Adrenal gland (tissue), 12 donors: ENCODE measurements around the gene RASGRF2. TPM values are rescaled to one million over a fixed set of nuclear protein-coding genes. Genes with fewer than 3 reads are reported as not detected.
A peak's percentile ranks its signal among the peaks of the same experiment; 100 is the strongest.

Experiments
- DNase-seq, 7 donors: peaks; one replicate each; pipeline ENCODE4 v3.0.0-alpha.2; 2019 to 2020
- H3K27ac ChIP-seq, 5 donors: fragments of 200-600 bp; sonication (generic) in 4 of 5; 1 replicate in 3 of 5; 2 replicates in 2 of 5; pipeline versions ENCODE4 v1.5.1 to v1.8.0; 2016 to 2020; ENCODE audit warnings: mild to moderate bottlenecking in 1 of 5
- H3K27me3 ChIP-seq: fragments of 200-600 bp; 2 replicates; pipeline ENCODE4 v1.8.0; 2021
- H3K36me3 ChIP-seq, 2 donors: fragments of 200-600 bp; replicated peaks in 1 of 2; 1 replicate in 1 of 2; 2 replicates in 1 of 2; pipeline versions ENCODE4 v1.5.1 to v1.8.0; 2018 to 2022
- H3K4me1 ChIP-seq, 2 donors: fragments of 200-600 bp; replicated peaks in 1 of 2; 1 replicate in 1 of 2; 2 replicates in 1 of 2; pipeline versions ENCODE4 v1.5.1 to v1.8.0; 2018 to 2021
- H3K4me3 ChIP-seq, 4 donors: fragments of 200-600 bp; sonication (generic) in 3 of 4; one replicate each; pipeline ENCODE4 v1.5.1; 2016 to 2018
- H3K9me3 ChIP-seq, 3 donors: fragments of 200-600 bp; sonication (generic) in 1 of 3; replicated peaks in 1 of 3; 1 replicate in 2 of 3; 2 replicates in 1 of 3; pipeline versions ENCODE4 v1.5.1 to v1.8.0; 2016 to 2021
- CTCF ChIP-seq, 6 experiments: fragments of 450-650 bp in 4 of 6; fragments of 200-600 bp in 2 of 6; sonication (generic) in 1 of 6; IDR thresholded peaks; 1 replicate in 5 of 6; 2 replicates in 1 of 6; pipeline versions ENCODE4 v1.5.1 to v1.8.0; 2016 to 2021; ENCODE audit warnings: antibody characterized with exemption in 6 of 6, mild to moderate bottlenecking in 2 of 6, moderate library complexity in 1 of 6
- POLR2A ChIP-seq, 2 donors: fragments of 450-650 bp; IDR thresholded peaks; one replicate each; pipeline ENCODE4 v1.6.1; 2017; ENCODE audit warnings: antibody characterized with exemption in 2 of 2, mild to moderate bottlenecking in 2 of 2, moderate library complexity in 1 of 2
- WGBS, 4 donors: extraction: QIAGEN DNeasy Blood & Tissue Kit in 2 of 4; methylation state at CpG; one replicate each; pipeline versions ENCODE4 v1.1.5 to v1.1.7; 2013 to 2017; 5-methylcytosine and 5-hydroxymethylcytosine counted together
- intact Hi-C, 2 donors: fragments of 100-400 bp; cut with DNase I; formaldehyde crosslinking; loops; one replicate each; pipeline versions ENCODE4 v1.14.1 to v1.15.0; 2022 to 2023
- polyA plus RNA-seq, 3 donors: library from polyadenylated mRNA; stranded (reverse); fragments of 200-250 nt in 2 of 3; fragments of 350-450 nt in 1 of 3; fragmentation: Illumina TruSeq in 1 of 3; extraction: RNeasy Lipid Tissue Mini Kit (QIAGEN cat#74804) in 1 of 3; gene quantifications; one replicate each; pipeline ENCODE4 v1.2.3, GENCODE V29; 2013 to 2014
- total RNA-seq, 9 donors: library from RNA; depleted of rRNA in 4 of 9; stranded (reverse); fragments of >200 nt in 4 of 9; fragments of 120-200 nt in 1 of 9; fragmentation: NEBNext Ultra II Directional in 1 of 9; extraction: Animal tissue kit (Norgen Biotek cat#: 25700) in 1 of 9; gene quantifications; one replicate each; pipeline versions ENCODE4 v1.1.0 to v1.2.4, GENCODE V29; 2013 to 2023
- donor health status: healthy with polysubstance abuse.
- donor health status: Bipolar disorder and iron deficiency.
- donor health status: DM: yes; HTN: yes; CAD: no.
- donor health status: DM: no; HTN: no; CAD: no.
- donor health status: DM: no; HTN: no; CAD: no.
- donor health status: DM: yes; HTN: yes; CAD: no.

Gene RASGRF2
- total and polyA plus RNA-seq, 12 donors: 0.33 to 5.7 (median 2.4) TPM

GRCh38 chr5:81230416-81230815, 270.3 kb downstream of the RASGRF2 start:
- WGBS, 4 donors: 83 to 86% (median 84%) methylated on average over 8 of the region's 8 CpGs
- H3K36me3 ChIP-seq: no peaks in the 10 kb centered on the region
- DNase-seq: no peak
- intact Hi-C loops: no loop called here
- no peak overlapping the region for H3K27ac ChIP-seq
- TF ChIP-seq POLR2A (IDR thresholded peaks at IDR 0.05): no peak
- no peak for TF ChIP-seq CTCF (IDR thresholded peaks at IDR 0.05)
- no peaks in the 10 kb centered on the region for H3K27me3 ChIP-seq
- no peak overlapping the region for H3K4me3 ChIP-seq
- H3K4me1 ChIP-seq: peaks cover 16 to 21% of the 10 kb centered on the region in 2 donors
- no peaks in the 10 kb centered on the region for H3K9me3 ChIP-seq

- TF ChIP-seq POLR2A (IDR thresholded peaks at IDR 0.05): peak in 1 of 2 donors; percentile 70
- no peak for TF ChIP-seq CTCF (IDR thresholded peaks at IDR 0.05)
- Histone ChIP-seq H3K27ac (peak overlapping the region; percentile 61 to 94 (median 88)), H3K36me3 (no peaks in the 10 kb centered on the region), H3K4me1 (peaks cover 21 to 30% of the 10 kb centered on the region in 2 donors), H3K4me3 (peak overlapping the region in 2 of 4 donors; percentile 14 to 53), H3K9me3 (no peaks in the 10 kb centered on the region), H3K27me3 (no peaks in the 10 kb centered on the region)
- WGBS, 4 donors: 23 to 34% (median 31%) methylated on average over 4 to 12 of the region's 12 CpGs
- intact Hi-C loops: no loop called here
- peak; percentile 84 to 94 (median 93) for DNase-seq
Measured at GRCh38 chr5:81232464-81233079, 272.4 kb downstream of the RASGRF2 start.

- H3K9me3 ChIP-seq: no peaks in the 10 kb centered on the region
- no peaks in the 10 kb centered on the region for H3K27me3 ChIP-seq
- H3K36me3 ChIP-seq: no peaks in the 10 kb centered on the region
- peak; percentile 86 to 96 (median 94) for DNase-seq
- peak within 1 kb of the TSS; percentile 61 to 94 (median 88) for H3K27ac ChIP-seq
- intact Hi-C loops: no loop called here
- TF ChIP-seq CTCF (IDR thresholded peaks at IDR 0.05) (no peak), POLR2A (IDR thresholded peaks at IDR 0.05) (peak; percentile 54 to 87)
- peaks cover 21 to 30% of the 10 kb centered on the region in 2 donors for H3K4me1 ChIP-seq
- WGBS, 4 donors: 6 to 18% (median 8%) methylated on average over 8 to 28 of the region's 28 CpGs
- peak within 1 kb of the TSS in 2 of 4 donors; percentile 14 to 53 for H3K4me3 ChIP-seq
Measured at GRCh38 chr5:81233080-81233634, 273.0 kb downstream of the RASGRF2 start, which contains the start of gene CKMT2. Gene CKMT2 (plus strand): TSS chr5:81233322. CDS start chr5:81251133, 17,811 bp downstream.

- H3K36me3 ChIP-seq: no peaks in the 10 kb centered on the region
- TF ChIP-seq CTCF (IDR thresholded peaks at IDR 0.05): no peak
- TF ChIP-seq POLR2A (IDR thresholded peaks at IDR 0.05): no peak
- H3K9me3 ChIP-seq: no peaks in the 10 kb centered on the region
- peak overlapping the region; percentile 61 to 94 (median 88) for H3K27ac ChIP-seq
- H3K4me3 ChIP-seq: peak overlapping the region in 1 of 4 donors; percentile 53
- H3K4me1 ChIP-seq: peaks cover 21 to 30% of the 10 kb centered on the region in 2 donors
- peak in 3 of 7 donors; percentile 42 to 48 (median 47) for DNase-seq
- intact Hi-C loops: no loop called here
- no peaks in the 10 kb centered on the region for H3K27me3 ChIP-seq
- WGBS, 4 donors: 53 to 73% (median 56%) methylated on average over 7 of the region's 7 CpGs
Measured at GRCh38 chr5:81234299-81234698, 274.1 kb downstream of the RASGRF2 start.
